Hematopoietic multipotent progenitor cell treated with erythropoietin and hydrocortisone succinate and interleukin-3 and kit ligand, for 17 days (in vitro differentiated cells): Measurements from ENCODE around the gene RPN1.
A peak's percentile ranks its signal among the peaks of the same experiment; 100 is the strongest.
"Not testable (repeated sequence)": the region's sequence is repeated elsewhere in the genome, so short reads cannot be mapped to it uniquely, and the experiment has no call there.

ENCODE experiments used
- DNase-seq: peaks from one replicate; pipeline ENCODE4 v3.0.0-alpha.2; 2015; ENCODE audit warnings: low spot score

Gene RPN1

GRCh38 chr3:128609294-128609693, 41.3 kb downstream of the RPN1 start:
- DNase-seq, result no peak

- no peak for DNase-seq
Measured at GRCh38 chr3:128607710-128608048, 42.9 kb downstream of the RPN1 start.

DNA sequence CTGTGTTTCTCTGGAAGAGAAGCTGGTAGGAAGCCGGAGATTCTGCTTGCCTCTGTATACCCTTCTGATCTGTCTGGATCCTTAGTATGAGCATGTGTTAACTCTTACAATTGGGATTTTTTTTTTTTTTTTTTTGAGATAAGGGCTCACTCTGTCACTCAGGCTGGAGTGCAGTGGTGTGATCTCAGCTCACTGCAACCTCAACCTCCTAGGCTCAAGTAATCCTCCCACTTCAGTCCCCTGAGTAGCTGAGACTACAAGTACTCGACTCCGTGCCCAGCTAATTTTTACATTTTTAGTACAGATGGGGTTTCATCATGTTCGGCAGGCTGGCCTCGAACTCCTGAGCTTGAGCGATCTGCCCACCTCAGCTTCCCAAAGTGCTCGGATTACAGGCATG, 44.5 kb downstream of the RPN1 start:
- no peak for DNase-seq

GRCh38 chr3:128605091-128606046, 45.2 kb downstream of the RPN1 start:
- DNase-seq, result no peak

GRCh38 chr3:128603811-128604775, 46.5 kb downstream of the RPN1 start:
- DNase-seq, result no peak

DNA sequence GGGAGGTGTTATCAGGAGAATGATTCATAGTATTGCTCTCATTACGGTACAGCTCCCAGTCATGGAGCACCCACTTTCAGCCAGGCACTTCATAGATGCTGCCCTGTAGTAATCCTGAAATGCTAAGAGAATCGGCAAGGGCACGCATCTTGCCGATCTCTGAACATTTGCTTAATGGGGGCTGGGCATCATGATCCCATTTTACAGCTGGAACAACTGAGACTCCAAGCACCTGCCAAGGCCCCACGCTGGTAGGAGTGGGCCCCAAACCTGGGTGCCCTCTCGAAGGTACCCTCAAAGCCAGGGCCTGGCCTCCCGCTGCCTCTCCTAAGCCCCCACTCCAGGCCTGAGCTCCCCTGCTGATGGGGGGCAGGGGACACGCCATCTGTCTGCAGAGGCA, 47.3 kb downstream of the RPN1 start:
- DNase-seq, result no peak

GRCh38 chr3:128598884-128599664, 51.5 kb downstream of the RPN1 start:
- DNase-seq, result no peak

DNA sequence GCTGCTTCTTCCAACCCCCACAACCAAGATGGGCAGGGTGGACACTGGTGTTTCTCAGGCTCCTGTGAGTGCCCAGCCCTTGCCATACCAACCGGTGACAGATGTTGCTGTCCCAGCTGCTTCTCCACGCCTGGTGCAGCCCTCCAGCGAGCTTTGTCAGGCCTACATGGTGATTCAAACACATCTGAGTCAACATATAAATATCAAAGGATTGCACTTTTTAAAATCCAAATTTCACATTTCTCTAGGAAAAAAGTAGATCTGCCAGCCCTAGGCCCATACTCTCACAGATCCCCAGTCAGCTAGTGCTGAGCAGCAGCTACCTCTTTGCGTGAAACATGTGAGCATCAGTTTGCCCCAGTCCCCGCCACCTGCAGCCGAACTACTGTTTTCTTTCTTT, 52.7 kb downstream of the RPN1 start:
- no peak for DNase-seq

DNA sequence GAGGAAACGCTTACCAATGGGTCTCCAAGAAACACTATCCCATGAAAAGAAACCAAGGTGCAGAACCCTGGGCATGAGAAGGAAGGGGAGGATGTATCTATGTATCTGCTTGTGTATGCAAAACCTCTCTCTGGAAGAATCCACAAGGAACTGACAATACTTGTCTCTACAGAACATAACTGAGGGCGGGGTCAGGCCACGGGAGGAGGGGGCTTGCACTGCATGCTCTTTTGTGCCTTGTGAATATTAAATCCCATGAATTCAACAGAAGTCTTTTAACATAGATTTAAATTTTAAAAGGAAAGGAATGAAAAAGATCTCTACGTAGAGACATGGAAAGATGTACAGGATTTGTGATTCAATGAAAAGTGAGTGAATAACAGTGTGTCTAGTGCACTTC, 57.8 kb downstream of the RPN1 start:
- DNase-seq, result no peak

DNA sequence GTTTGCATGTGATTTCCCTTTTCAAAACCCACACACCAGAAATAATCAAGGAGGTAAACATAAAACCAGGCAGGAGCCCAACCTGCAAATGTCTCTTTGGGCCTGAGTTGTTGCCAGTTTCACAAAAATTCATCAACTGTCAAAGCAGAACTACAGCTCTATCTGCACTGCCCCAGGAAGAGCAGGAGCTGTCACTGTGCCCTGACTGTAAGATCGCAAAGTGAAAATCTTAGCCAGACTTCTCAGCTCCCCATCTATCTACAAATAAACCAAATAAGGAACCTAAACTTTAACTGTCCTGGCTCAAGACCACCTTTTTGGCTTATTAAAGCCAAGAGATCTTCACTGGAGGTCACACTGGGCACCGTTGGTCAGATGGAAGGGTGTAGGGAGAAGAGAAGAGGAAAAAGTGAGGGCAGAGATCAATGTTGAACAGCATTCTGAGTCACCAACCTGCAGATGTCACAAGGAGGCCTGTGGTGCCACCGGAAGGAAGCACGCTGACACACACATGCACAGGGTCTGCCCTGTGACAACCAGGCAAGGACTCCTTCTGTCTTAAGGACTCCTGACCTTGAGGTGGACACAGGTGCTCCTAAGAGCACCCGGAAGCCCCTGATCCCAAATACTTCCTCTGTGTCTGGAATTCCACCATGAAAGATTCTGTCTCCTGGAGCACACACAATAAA, 58.7 kb downstream of the RPN1 start:
- DNase-seq, result no peak

DNA sequence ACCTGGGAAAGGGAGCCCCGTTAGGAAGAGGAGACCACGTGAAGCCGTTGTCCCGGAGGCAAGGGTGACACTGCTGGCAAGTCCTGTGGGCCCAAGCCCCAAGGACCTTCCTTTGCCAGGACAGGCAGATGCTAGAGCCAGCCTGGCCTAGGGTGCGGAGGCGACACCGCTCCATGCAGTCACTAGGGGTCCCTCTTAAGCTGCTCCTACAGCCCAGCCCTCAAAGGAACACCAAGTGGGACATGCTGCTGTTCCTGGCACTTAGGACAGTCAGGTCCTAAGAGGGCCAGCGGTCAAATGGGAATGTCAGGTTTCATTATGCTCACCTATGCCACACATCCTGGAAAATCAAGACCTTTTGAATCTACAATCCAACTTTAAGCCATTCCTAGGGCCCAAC, 59.7 kb downstream of the RPN1 start:
- no peak for DNase-seq

DNA sequence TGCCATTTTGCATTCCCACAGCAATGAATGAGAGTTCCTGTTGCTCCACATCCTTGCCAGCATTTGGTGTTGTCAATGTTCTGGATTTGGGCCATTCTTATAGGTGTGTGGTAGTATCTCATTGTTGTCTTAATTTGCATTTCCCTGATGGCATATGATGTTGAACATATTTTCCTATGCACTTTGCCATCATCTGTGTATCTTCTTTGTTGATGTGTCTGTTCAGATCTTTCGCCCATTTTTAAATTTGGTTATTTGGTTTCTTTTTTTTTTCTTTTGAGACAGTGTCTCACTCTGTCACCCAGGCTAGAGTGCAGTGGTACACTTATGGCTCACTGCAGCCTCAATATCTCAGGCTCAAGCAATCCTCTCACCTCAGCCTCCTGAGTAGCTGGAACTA, 60.6 kb downstream of the RPN1 start:
- DNase-seq, result not testable (repeated sequence)

GRCh38 chr3:128588147-128588546, 62.5 kb downstream of the RPN1 start:
- DNase-seq, result no peak

DNA sequence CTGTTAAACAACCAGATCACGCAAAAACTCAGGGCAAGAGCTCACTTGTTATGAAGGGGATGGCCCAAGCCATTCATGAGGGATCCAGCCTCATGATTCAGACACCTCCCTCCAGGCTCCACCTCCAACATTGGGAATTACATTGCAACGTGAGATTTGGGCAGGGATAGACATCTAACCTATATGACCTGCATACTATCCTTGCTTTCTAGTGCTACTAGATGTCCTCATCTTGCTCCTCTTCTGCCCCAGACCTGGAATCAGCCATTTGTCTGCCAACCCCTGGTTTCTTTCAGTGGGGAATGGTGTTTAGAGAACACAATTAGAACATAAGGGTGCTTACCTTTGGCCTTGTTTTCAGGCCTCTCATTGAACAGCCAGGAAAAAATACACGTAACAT, 63.2 kb downstream of the RPN1 start:
- DNase-seq, result no peak

DNA sequence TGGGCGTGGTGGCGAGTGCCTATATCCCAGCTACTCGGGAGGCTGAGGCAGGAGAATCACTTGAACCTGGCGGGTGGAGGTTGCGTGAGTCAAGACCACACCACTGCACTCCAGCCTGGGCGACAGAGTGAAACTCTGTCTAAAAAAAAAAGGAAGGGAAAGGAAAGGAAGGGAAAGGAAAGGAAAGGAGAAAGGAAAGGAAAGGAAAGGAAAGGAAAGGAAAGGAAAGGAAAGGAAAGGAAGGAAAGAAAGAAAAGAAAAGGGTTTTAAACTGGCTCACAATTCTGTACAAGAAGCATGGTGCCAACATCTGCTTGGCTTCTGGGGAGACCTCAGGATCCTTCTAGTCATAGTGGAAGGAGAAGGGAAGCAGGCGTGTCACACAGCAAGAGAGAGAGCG, 63.7 kb downstream of the RPN1 start:
- not testable (repeated sequence) for DNase-seq

- not testable (repeated sequence) for DNase-seq
Measured at GRCh38 chr3:128586391-128586790, 64.2 kb downstream of the RPN1 start.

DNA sequence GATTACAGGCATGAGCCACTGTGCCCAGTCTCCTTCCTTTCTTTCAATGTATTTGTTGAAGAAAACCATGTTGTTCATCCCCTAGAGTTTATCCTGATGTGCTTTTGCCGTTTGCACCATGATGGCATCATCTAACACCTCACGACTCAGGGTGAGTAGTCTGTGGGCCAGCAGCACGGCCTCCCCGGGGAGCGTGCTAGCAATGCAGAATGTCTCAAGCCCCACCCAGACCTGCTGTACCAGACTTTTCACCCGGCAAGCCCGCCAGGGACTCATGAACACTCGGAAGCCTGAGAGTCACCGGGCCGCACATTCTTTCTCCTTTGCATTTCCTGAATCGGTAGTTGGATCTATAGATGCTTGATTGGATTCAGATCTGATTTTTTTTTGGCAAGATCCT, 64.6 kb downstream of the RPN1 start:
- DNase-seq, result no peak

GRCh38 chr3:128585189-128585588, 65.4 kb downstream of the RPN1 start:
- no peak for DNase-seq

- DNase-seq, result peak; percentile 79
Measured at GRCh38 chr3:128584412-128585020, 66.1 kb downstream of the RPN1 start.

- no peak for DNase-seq
Measured at GRCh38 chr3:128581566-128581965, 69.1 kb downstream of the RPN1 start.

DNA sequence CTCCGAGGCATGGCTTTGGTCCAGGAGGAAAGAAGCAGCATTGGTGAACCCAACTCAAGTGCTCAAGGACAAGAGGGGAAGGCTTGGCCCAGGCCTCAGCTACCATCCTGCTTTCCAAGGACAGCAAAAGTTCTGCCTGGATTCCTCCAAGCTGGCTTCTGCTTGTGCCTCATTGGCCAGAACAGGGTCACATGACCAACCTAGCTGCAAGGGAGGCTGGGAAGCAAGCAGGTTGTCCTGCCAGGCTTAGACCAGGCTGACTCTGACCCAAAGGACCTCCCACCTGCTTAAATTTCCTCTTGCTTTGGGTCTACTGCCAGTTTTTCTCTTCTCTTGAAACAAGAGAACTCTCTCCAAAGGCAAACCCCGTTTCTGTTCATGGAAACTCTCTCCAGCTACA, 70.7 kb downstream of the RPN1 start:
- no peak for DNase-seq
